ENCODE results near the gene ATXN7L3B.
"Not testable (repeated sequence)": the region's sequence is repeated elsewhere in the genome, so short reads cannot be mapped to it uniquely, and the experiment has no call there.

The ATXN7L3B gene
- long read RNA-seq, donor 1, full-length matches to known transcripts, result 164 of 164 reads
- long read RNA-seq, donor 1, partial matches to known transcripts, result 0 of 164 reads
- long read RNA-seq, donor 1, other reads (novel, unspliced or antisense), result 0 of 164 reads
- long read RNA-seq, donor 2, full-length matches to known transcripts, result 115 of 115 reads
- long read RNA-seq, donor 2, partial matches to known transcripts, result 0 of 115 reads
- long read RNA-seq, donor 2, other reads (novel, unspliced or antisense), result 0 of 115 reads
- long read RNA-seq, donor 3, full-length matches to known transcripts, result 101 of 101 reads
- long read RNA-seq, donor 3, partial matches to known transcripts, result 0 of 101 reads
- long read RNA-seq, donor 3, other reads (novel, unspliced or antisense), result 0 of 101 reads
- long read RNA-seq, donor 4, full-length matches to known transcripts, result 189 of 189 reads
- long read RNA-seq, donor 4, partial matches to known transcripts, result 0 of 189 reads
- long read RNA-seq, donor 4, other reads (novel, unspliced or antisense), result 0 of 189 reads
- long read RNA-seq, donor 5, full-length matches to known transcripts, result 171 of 171 reads
- long read RNA-seq, donor 5, partial matches to known transcripts, result 0 of 171 reads
- long read RNA-seq, donor 5, other reads (novel, unspliced or antisense), result 0 of 171 reads
- long read RNA-seq, donor 6, full-length matches to known transcripts, result 202 of 202 reads
- long read RNA-seq, donor 6, partial matches to known transcripts, result 0 of 202 reads
- long read RNA-seq, donor 6, other reads (novel, unspliced or antisense), result 0 of 202 reads
- long read RNA-seq, donor 7, full-length matches to known transcripts, result 320 of 320 reads
- long read RNA-seq, donor 7, partial matches to known transcripts, result 0 of 320 reads
- long read RNA-seq, donor 7, other reads (novel, unspliced or antisense), result 0 of 320 reads
- long read RNA-seq, donor 8, full-length matches to known transcripts, result 160 of 160 reads
- long read RNA-seq, donor 8, partial matches to known transcripts, result 0 of 160 reads
- long read RNA-seq, donor 8, other reads (novel, unspliced or antisense), result 0 of 160 reads

- DNase-seq, result peak; percentile 99
These were observed at the start of gene ATXN7L3B for GRCh38 chr12:74537707-74538385. Gene ATXN7L3B (plus strand): TSS chr12:74537835. CDS start chr12:74538113, 278 bp downstream.

- DNase-seq, result no peak
These were observed 49.5 kb upstream of the ATXN7L3B start for GRCh38 chr12:74488134-74488533.

GRCh38 chr12:74489543-74489942 is 48.1 kb upstream of the ATXN7L3B start:
- no peak for DNase-seq

- no peak for DNase-seq
These were observed 47.1 kb upstream of the ATXN7L3B start for GRCh38 chr12:74490390-74491064.

GRCh38 chr12:74491374-74491773 is 46.3 kb upstream of the ATXN7L3B start:
- no peak for DNase-seq

GRCh38 chr12:74499192-74499591 is 38.4 kb upstream of the ATXN7L3B start:
- no peak for DNase-seq

- DNase-seq, result not testable (repeated sequence)
These were observed 28.6 kb upstream of the ATXN7L3B start for GRCh38 chr12:74508873-74509657.

- DNase-seq, result no peak
These were observed 27.7 kb upstream of the ATXN7L3B start for GRCh38 chr12:74509886-74510285.

GRCh38 chr12:74514098-74514872 is 23.4 kb upstream of the ATXN7L3B start:
- no peak for DNase-seq

- DNase-seq, result no peak
These were observed 21.8 kb upstream of the ATXN7L3B start for GRCh38 chr12:74515849-74516248.

- DNase-seq, result no peak
These were observed 11.1 kb upstream of the ATXN7L3B start for GRCh38 chr12:74526535-74526934.

GRCh38 chr12:74527491-74527890 is 10.1 kb upstream of the ATXN7L3B start:
- no peak for DNase-seq

- DNase-seq, result no peak
These were observed 7.0 kb upstream of the ATXN7L3B start for GRCh38 chr12:74530676-74531075.

- DNase-seq, result no peak
These were observed 2.1 kb upstream of the ATXN7L3B start for GRCh38 chr12:74535536-74535935.

GRCh38 chr12:74537126-74537706 is 419 bp upstream of the ATXN7L3B start:
- no peak for DNase-seq

- DNase-seq, result no peak
These were observed 1.0 kb downstream of the ATXN7L3B start for GRCh38 chr12:74538491-74539258.

GRCh38 chr12:74539261-74539660 is 1.6 kb downstream of the ATXN7L3B start:
- no peak for DNase-seq

GRCh38 chr12:74539765-74540526 is 2.3 kb downstream of the ATXN7L3B start:
- DNase-seq, result no peak

Data from right kidney (tissue), 9 donors.